ENCODE results near the gene TUBGCP2.

TUBGCP2 gene

DNA sequence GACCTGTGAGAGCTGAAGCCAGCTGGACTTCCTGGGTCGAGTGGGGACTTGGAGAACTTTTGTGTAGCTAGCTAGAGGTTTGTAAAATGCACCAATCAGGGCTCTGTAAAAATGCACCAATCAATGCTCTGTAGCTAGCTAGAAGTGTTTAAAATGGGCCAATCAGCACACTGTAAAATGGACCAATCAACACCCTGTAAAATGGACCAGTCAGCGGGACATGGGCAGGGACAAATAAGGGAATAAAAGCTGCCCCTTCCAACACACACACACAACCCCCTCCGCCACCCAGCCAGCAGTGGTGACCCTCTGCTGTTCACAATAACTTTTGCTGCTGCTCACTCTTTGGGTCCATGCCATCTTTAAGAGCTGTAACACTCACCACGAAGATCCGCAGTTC, 7.2 kb upstream of the TUBGCP2 start:
- Histone ChIP-seq H3K4me2 (ENCODE audit: low read depth, low read length, poor library complexity, severe bottlenecking) (no peak overlapping the region), H3K9me2 (replicated peaks; ENCODE audit: insufficient read depth, low read length) (no peaks in the 10 kb centered on the region), H3K27me3 (ENCODE audit: low read length) (no peaks in the 10 kb centered on the region), H3K36me3 (ENCODE audit: low read length) (peaks cover 4% of the 10 kb centered on the region; the same call in 1 of the 2 replicates), H3K9me3 (ENCODE audit: insufficient read depth, low read length) (no peaks in the 10 kb centered on the region), H3K79me2 (ENCODE audit: insufficient read depth, low read length) (no peaks in the 10 kb centered on the region), H3K4me3 (ENCODE audit: insufficient read depth, low read length, poor library complexity, severe bottlenecking) (no peak overlapping the region), H3F3A (ENCODE audit: insufficient read depth) (no peaks in the 10 kb centered on the region), H3K27ac (ENCODE audit: low read depth, low read length) (no peak overlapping the region), H2AFZ (ENCODE audit: low read depth, low read length, severe bottlenecking) (no peak overlapping the region), H4K20me1 (ENCODE audit: low read depth, low read length) (no peaks in the 10 kb centered on the region), H3K9ac (ENCODE audit: low read length) (no peak overlapping the region)
- no peak for TF ChIP-seq EZH2phosphoT487 (conservative IDR thresholded peaks at IDR 0.05; ENCODE audit: low read length)
- TF ChIP-seq, protein P1, sequence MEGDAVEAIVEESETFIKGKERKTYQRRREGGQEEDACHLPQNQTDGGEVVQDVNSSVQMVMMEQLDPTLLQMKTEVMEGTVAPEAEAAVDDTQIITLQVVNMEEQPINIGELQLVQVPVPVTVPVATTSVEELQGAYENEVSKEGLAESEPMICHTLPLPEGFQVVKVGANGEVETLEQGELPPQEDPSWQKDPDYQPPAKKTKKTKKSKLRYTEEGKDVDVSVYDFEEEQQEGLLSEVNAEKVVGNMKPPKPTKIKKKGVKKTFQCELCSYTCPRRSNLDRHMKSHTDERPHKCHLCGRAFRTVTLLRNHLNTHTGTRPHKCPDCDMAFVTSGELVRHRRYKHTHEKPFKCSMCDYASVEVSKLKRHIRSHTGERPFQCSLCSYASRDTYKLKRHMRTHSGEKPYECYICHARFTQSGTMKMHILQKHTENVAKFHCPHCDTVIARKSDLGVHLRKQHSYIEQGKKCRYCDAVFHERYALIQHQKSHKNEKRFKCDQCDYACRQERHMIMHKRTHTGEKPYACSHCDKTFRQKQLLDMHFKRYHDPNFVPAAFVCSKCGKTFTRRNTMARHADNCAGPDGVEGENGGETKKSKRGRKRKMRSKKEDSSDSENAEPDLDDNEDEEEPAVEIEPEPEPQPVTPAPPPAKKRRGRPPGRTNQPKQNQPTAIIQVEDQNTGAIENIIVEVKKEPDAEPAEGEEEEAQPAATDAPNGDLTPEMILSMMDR (IDR thresholded peaks at IDR 0.05; ENCODE audit: insufficient read depth, low read length, poor library complexity, severe bottlenecking), result no peak

DNA sequence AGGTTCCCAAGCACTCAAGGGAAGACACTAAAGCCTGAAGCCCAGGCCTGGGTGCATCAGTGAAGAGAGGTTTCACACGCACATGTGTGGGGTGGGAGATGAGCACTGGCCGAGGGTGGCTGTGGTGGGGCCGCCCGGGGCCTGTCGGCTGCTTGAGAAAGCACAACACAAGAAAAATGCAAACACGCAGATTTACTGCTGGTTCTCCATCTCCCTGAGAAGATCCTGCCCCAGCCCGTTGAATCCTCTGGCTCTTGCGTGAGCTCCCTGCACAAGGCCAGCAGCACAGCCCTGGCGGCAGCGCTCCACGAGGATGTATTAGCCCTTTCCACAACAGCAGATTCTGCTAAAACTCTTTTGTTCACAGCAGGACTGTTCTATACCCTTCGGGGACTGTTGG, 6.2 kb upstream of the TUBGCP2 start:
- TF ChIP-seq EZH2phosphoT487 (conservative IDR thresholded peaks at IDR 0.05; ENCODE audit: low read length), result no peak
- TF ChIP-seq, protein P1 (IDR thresholded peaks at IDR 0.05; ENCODE audit: insufficient read depth, low read length, poor library complexity, severe bottlenecking), result no peak

DNA sequence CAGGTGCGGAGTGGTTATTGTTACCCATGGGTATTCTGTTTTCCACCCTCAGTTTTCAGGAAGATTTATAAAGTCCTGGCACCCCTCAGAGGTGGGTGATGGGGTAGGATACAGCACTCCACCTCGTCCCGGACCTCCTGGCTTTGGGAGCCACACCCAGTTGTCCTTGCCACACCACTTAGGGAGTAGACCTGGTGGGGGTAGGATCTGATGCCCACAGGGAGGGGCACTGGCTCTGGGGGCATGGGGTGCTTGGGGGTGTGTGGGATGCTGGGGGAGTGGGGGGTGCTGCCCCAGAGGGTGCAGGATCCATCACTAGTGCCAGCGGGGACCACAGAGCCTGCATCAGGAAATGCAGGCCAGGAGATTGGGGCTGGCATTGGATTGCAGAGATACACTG, 4.5 kb upstream of the TUBGCP2 start:
- peaks cover 4% of the 10 kb centered on the region; the same call in 1 of the 2 replicates for H3K36me3 ChIP-seq (ENCODE audit: low read length)
- no peak overlapping the region for H3K4me2 ChIP-seq (ENCODE audit: low read depth, low read length, poor library complexity, severe bottlenecking)
- H3K27ac ChIP-seq (ENCODE audit: low read depth, low read length), result no peak overlapping the region
- no peaks in the 10 kb centered on the region for H4K20me1 ChIP-seq (ENCODE audit: low read depth, low read length)
- peaks cover 3% of the 10 kb centered on the region; the same call in 1 of the 2 replicates for H3K79me2 ChIP-seq (ENCODE audit: insufficient read depth, low read length)
- H3K4me3 ChIP-seq (ENCODE audit: insufficient read depth, low read length, poor library complexity, severe bottlenecking), result no peak overlapping the region
- no peak overlapping the region for H3K9ac ChIP-seq (ENCODE audit: low read length)
- no peak overlapping the region for H2AFZ ChIP-seq (ENCODE audit: low read depth, low read length, severe bottlenecking)
- H3F3A ChIP-seq (ENCODE audit: insufficient read depth), result peaks cover under 1% of the 10 kb centered on the region; the same call in 1 of the 2 replicates
- no peaks in the 10 kb centered on the region for H3K9me3 ChIP-seq (ENCODE audit: insufficient read depth, low read length)
- H3K9me2 ChIP-seq (replicated peaks; ENCODE audit: insufficient read depth, low read length), result no peaks in the 10 kb centered on the region
- no peaks in the 10 kb centered on the region for H3K27me3 ChIP-seq (ENCODE audit: low read length)
- TF ChIP-seq EZH2phosphoT487 (conservative IDR thresholded peaks at IDR 0.05; ENCODE audit: low read length), result no peak
- TF ChIP-seq, protein P1 (IDR thresholded peaks at IDR 0.05; ENCODE audit: insufficient read depth, low read length, poor library complexity, severe bottlenecking), result no peak

More for the DNA sequence above, 6.2 kb upstream of the TUBGCP2 start:
- H3K79me2 ChIP-seq (ENCODE audit: insufficient read depth, low read length), result no peaks in the 10 kb centered on the region
- no peak overlapping the region for H2AFZ ChIP-seq (ENCODE audit: low read depth, low read length, severe bottlenecking)
- H3K4me3 ChIP-seq (ENCODE audit: insufficient read depth, low read length, poor library complexity, severe bottlenecking), result no peak overlapping the region
- H3K27me3 ChIP-seq (ENCODE audit: low read length), result no peaks in the 10 kb centered on the region
- H3K4me2 ChIP-seq (ENCODE audit: low read depth, low read length, poor library complexity, severe bottlenecking), result no peak overlapping the region
- H3K9ac ChIP-seq (ENCODE audit: low read length), result no peak overlapping the region
- H3K9me3 ChIP-seq (ENCODE audit: insufficient read depth, low read length), result no peaks in the 10 kb centered on the region
- H3K36me3 ChIP-seq (ENCODE audit: low read length), result peaks cover 4% of the 10 kb centered on the region; the same call in 1 of the 2 replicates
- no peaks in the 10 kb centered on the region for H3F3A ChIP-seq (ENCODE audit: insufficient read depth)
- H3K9me2 ChIP-seq (replicated peaks; ENCODE audit: insufficient read depth, low read length), result no peaks in the 10 kb centered on the region
- H4K20me1 ChIP-seq (ENCODE audit: low read depth, low read length), result no peaks in the 10 kb centered on the region
- no peak overlapping the region for H3K27ac ChIP-seq (ENCODE audit: low read depth, low read length)

Measured in SU-DHL-6 (cell line).